ENCODE data around the gene PCSK2.

GRCh38 chr20:17466641-17467040 lies 239.8 kb downstream of the PCSK2 start:
- TF ChIP-seq, protein P1, sequence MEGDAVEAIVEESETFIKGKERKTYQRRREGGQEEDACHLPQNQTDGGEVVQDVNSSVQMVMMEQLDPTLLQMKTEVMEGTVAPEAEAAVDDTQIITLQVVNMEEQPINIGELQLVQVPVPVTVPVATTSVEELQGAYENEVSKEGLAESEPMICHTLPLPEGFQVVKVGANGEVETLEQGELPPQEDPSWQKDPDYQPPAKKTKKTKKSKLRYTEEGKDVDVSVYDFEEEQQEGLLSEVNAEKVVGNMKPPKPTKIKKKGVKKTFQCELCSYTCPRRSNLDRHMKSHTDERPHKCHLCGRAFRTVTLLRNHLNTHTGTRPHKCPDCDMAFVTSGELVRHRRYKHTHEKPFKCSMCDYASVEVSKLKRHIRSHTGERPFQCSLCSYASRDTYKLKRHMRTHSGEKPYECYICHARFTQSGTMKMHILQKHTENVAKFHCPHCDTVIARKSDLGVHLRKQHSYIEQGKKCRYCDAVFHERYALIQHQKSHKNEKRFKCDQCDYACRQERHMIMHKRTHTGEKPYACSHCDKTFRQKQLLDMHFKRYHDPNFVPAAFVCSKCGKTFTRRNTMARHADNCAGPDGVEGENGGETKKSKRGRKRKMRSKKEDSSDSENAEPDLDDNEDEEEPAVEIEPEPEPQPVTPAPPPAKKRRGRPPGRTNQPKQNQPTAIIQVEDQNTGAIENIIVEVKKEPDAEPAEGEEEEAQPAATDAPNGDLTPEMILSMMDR (conservative IDR thresholded peaks at IDR 0.05) = no peak
- TF ChIP-seq EZH2 (IDR thresholded peaks at IDR 0.05; ENCODE audit: low read depth) = no peak

Measured in PC-9 (cell line).